ENCODE results near the gene PLEKHM3. TPM values are rescaled to one million over a fixed set of nuclear protein-coding genes. Genes with fewer than 3 reads are reported as not detected.

Gene PLEKHM3
- total and polyA plus RNA-seq, 2 donors (not counting 3 experiments of a cell fraction or from before 2014, with no cell fraction given): 3.1 to 9.1 TPM

DNA sequence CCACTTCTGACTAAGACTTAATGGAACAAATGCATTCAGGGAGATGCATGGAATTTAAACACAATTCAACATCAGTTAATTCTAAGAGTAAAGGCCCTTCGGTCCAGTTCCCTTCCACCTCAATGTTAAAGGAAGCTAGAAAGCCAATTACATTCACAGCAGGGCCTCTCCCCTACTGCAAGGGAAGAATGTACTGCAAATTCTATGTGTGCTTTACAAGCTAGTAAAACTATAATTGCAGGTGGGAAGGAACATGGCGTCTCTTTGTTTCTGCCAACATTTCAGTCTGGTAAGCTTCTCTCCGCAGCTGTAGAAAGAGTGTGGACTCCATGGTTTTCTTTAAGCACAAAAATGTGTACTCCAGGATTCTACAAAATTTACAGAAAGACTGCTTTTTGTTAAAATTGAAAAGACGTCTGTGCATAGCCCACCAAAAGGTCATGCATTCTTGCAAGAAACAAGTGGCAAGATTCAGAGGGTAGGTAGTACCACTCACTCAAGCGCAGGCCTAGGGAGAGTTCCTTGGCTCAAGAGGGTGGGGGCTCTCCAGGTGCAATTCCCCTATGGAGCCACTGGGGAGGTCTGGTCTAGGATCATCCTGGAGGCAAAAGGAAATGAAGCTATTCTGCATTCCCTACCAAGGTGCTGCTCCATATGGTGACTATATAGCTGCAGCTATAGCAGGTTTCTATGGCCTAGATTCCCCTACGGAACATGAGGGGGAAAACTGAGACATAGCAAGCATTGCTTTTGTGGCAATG is 128.6 kb downstream of the PLEKHM3 start:
- ChIA-PET POLR2A (no interaction called here), CTCF (interaction anchor here (0.8 to 2.5 kb wide), 9 partner anchors 8 to 144 kb away, joined by 3 to 10 read pairs (median 4); no protein-coding TSS in a partner anchor)
- no peak overlapping the region for H2AFZ ChIP-seq (ENCODE audit: low read depth, low read length)
- peaks cover 13% of the 10 kb centered on the region for H3K4me1 ChIP-seq (ENCODE audit: control insufficient read depth, extremely low read depth, insufficient read depth, low read length)
- H3K4me2 ChIP-seq (ENCODE audit: insufficient read depth, low read length): no peak overlapping the region
- no peaks in the 10 kb centered on the region for H3K79me2 ChIP-seq (ENCODE audit: control insufficient read depth, insufficient read depth, low read length)
- no peak for DNase-seq (ENCODE audit: low read depth, low spot score)
- dilution Hi-C loops (cut with MboI; ENCODE audit: extremely low pct_ligation_motif_present, low sequenced_read_pairs): no loop called here
- H3K27ac ChIP-seq (ENCODE audit: insufficient read depth, low read depth, low read length): no peak overlapping the region
- no peaks in the 10 kb centered on the region for H3K27me3 ChIP-seq (ENCODE audit: control insufficient read depth in 2 of 2, insufficient read depth in 2 of 2, low read length in 2 of 2)
- H4K20me1 ChIP-seq (replicated peaks; ENCODE audit: control insufficient read depth, extremely low read depth, insufficient read depth, low read length): no peaks in the 10 kb centered on the region
- FAIRE-seq: no peak
- no peak overlapping the region for H3K9ac ChIP-seq (replicated peaks; ENCODE audit: extremely low read depth, insufficient read depth, low read length)
- H3K9me3 ChIP-seq (replicated peaks; ENCODE audit: control insufficient read depth, insufficient read depth, low read length): no peaks in the 10 kb centered on the region
- H3K36me3 ChIP-seq (ENCODE audit: control insufficient read depth in 2 of 2, extremely low read depth in 1 of 2, insufficient read depth in 2 of 2, low read length in 2 of 2): no peaks in the 10 kb centered on the region
- no peak overlapping the region for H3K4me3 ChIP-seq (replicated peaks in 1 of 3; ENCODE audit: insufficient read depth in 1 of 3, low read depth in 1 of 3, low read length in 3 of 3)
- TF ChIP-seq, protein P1, sequence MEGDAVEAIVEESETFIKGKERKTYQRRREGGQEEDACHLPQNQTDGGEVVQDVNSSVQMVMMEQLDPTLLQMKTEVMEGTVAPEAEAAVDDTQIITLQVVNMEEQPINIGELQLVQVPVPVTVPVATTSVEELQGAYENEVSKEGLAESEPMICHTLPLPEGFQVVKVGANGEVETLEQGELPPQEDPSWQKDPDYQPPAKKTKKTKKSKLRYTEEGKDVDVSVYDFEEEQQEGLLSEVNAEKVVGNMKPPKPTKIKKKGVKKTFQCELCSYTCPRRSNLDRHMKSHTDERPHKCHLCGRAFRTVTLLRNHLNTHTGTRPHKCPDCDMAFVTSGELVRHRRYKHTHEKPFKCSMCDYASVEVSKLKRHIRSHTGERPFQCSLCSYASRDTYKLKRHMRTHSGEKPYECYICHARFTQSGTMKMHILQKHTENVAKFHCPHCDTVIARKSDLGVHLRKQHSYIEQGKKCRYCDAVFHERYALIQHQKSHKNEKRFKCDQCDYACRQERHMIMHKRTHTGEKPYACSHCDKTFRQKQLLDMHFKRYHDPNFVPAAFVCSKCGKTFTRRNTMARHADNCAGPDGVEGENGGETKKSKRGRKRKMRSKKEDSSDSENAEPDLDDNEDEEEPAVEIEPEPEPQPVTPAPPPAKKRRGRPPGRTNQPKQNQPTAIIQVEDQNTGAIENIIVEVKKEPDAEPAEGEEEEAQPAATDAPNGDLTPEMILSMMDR (IDR thresholded peaks at IDR 0.05; ENCODE audit: extremely low read depth in 1 of 2, insufficient read depth in 1 of 2, low read depth in 1 of 2, low read length in 2 of 2): peak in 1 of 2 donors; percentile 8
- no peak for TF ChIP-seq POLR2A (IDR thresholded peaks at IDR 0.05; ENCODE audit: low read depth, low read length)
- H3K9me1 ChIP-seq (replicated peaks; ENCODE audit: control insufficient read depth, extremely low read depth, insufficient read depth, low read length): no peaks in the 10 kb centered on the region
- intact Hi-C loops (cut with micrococcal nuclease): no loop called here
- no TSS peak for BruUV-seq (replicated peaks)

DNA sequence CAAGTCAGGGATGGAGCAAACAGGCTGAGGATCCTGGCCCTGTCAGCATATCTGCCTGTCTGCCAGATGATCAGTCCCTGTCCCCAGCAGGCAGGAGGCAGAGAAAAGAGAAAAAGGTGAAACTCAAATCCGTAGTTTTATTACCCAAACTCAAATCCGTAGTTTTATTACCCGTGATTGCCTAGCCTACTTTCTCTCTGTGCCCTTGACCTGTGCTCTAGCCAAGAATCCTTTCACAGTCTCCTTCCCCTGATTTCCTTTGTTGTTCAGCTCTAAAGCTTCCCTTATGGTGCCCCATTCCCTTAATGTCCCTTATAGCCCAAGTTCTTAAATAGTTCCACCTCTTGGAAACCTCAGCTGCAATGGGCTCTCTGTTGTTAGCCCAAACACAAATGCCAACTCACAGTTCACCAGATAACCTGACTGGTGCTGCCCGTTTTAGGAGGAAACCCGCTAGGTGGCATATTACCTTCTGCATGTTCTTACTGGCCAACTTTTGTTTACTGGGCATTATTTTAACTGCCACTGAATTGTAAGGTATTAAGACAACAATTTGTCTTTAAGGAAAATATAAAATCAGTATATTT is 130.0 kb downstream of the PLEKHM3 start:
- no peak overlapping the region for H3K4me3 ChIP-seq (replicated peaks in 1 of 3; ENCODE audit: insufficient read depth in 1 of 3, low read depth in 1 of 3, low read length in 3 of 3)
- H3K9me1 ChIP-seq (replicated peaks; ENCODE audit: control insufficient read depth, extremely low read depth, insufficient read depth, low read length): no peaks in the 10 kb centered on the region
- no peak overlapping the region for H2AFZ ChIP-seq (ENCODE audit: low read depth, low read length)
- ChIA-PET POLR2A (no interaction called here), CTCF (no interaction called here)
- no peak overlapping the region for H3K4me2 ChIP-seq (ENCODE audit: insufficient read depth, low read length)
- intact Hi-C loops (cut with micrococcal nuclease): no loop called here
- no peak overlapping the region for H3K9ac ChIP-seq (replicated peaks; ENCODE audit: extremely low read depth, insufficient read depth, low read length)
- DNase-seq (ENCODE audit: low read depth, low spot score) (peak; percentile 8), FAIRE-seq (no peak)
- no peaks in the 10 kb centered on the region for H3K9me3 ChIP-seq (replicated peaks; ENCODE audit: control insufficient read depth, insufficient read depth, low read length)
- H3K27ac ChIP-seq (ENCODE audit: insufficient read depth, low read depth, low read length): no peak overlapping the region
- H3K36me3 ChIP-seq (ENCODE audit: control insufficient read depth in 2 of 2, extremely low read depth in 1 of 2, insufficient read depth in 2 of 2, low read length in 2 of 2): no peaks in the 10 kb centered on the region
- peaks cover 13% of the 10 kb centered on the region for H3K4me1 ChIP-seq (ENCODE audit: control insufficient read depth, extremely low read depth, insufficient read depth, low read length)
- H3K27me3 ChIP-seq (ENCODE audit: control insufficient read depth in 2 of 2, insufficient read depth in 2 of 2, low read length in 2 of 2): no peaks in the 10 kb centered on the region
- no peaks in the 10 kb centered on the region for H4K20me1 ChIP-seq (replicated peaks; ENCODE audit: control insufficient read depth, extremely low read depth, insufficient read depth, low read length)
- no peak for TF ChIP-seq GATA2 (IDR thresholded peaks at IDR 0.05; ENCODE audit: insufficient read depth, insufficient read length, low read depth, low read length)
- TF ChIP-seq, protein P2, sequence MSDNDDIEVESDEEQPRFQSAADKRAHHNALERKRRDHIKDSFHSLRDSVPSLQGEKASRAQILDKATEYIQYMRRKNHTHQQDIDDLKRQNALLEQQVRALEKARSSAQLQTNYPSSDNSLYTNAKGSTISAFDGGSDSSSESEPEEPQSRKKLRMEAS (IDR thresholded peaks at IDR 0.05; ENCODE audit: insufficient read depth, insufficient read length): no peak
- TF ChIP-seq POLR2A (IDR thresholded peaks at IDR 0.05; ENCODE audit: low read depth, low read length): no peak
- dilution Hi-C loops (cut with MboI; ENCODE audit: extremely low pct_ligation_motif_present, low sequenced_read_pairs): no loop called here
- BruUV-seq (replicated peaks): no TSS peak
- H3K79me2 ChIP-seq (ENCODE audit: control insufficient read depth, insufficient read depth, low read length): no peaks in the 10 kb centered on the region
